ENCODE results near the gene CLDN9.

CLDN9 gene

DNA sequence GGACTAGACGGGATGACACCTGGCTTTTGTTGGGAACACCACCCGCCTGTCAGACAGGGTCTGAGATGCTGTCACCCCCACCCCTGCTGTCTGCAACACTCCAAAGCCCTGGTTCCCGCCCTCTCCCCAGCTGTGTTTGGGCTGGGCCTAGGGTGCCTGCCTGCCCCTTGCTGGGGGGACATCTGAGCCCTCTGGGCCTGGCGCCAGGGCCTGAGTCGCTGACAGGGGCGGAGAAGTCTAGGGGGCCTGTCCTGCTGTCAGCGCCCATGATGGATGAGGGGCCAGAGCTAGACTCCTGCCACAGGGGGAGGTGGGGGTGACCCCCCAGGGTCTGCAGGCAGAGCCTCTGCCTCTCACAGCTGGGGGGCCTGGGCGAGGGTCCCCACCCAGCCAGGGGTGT is 24.9 kb upstream of the CLDN9 start:
- ChIA-PET CTCF (interaction anchor here (0.8 to 1.3 kb wide), 4 partner anchors 25 to 61 kb away, joined by 3 to 7 read pairs (median 3); no protein-coding TSS in a partner anchor), POLR2A (interaction anchor here (1.1 kb wide), 1 partner anchor 41 kb away, joined by 9 read pairs; no protein-coding TSS in a partner anchor)
- H3K27ac ChIP-seq (ENCODE audit: extremely low read depth, low read depth, low read length): no peak overlapping the region
- H3K4me3 ChIP-seq (ENCODE audit: low read depth, low read length): no peak overlapping the region
- H3K36me3 ChIP-seq (ENCODE audit: control insufficient read depth in 2 of 2, insufficient read depth in 1 of 2, low read length in 2 of 2): no peaks in the 10 kb centered on the region
- H3K4me1 ChIP-seq (ENCODE audit: control insufficient read depth, insufficient read depth, low read length): no peaks in the 10 kb centered on the region; the same call in 1 of the 2 replicates
- H3K9me3 ChIP-seq (ENCODE audit: control insufficient read depth, insufficient read depth, low read depth, low read length): no peaks in the 10 kb centered on the region
- no peak for TF ChIP-seq ZNF585B (tag by site-specific recombination; IDR thresholded peaks at IDR 0.05)
- TF ChIP-seq, protein P1, sequence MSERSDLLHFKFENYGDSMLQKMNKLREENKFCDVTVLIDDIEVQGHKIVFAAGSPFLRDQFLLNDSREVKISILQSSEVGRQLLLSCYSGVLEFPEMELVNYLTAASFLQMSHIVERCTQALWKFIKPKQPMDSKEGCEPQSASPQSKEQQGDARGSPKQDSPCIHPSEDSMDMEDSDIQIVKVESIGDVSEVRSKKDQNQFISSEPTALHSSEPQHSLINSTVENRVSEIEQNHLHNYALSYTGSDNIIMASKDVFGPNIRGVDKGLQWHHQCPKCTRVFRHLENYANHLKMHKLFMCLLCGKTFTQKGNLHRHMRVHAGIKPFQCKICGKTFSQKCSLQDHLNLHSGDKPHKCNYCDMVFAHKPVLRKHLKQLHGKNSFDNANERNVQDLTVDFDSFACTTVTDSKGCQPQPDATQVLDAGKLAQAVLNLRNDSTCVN (tag by site-specific recombination; optimal IDR thresholded peaks at IDR 0.05): no peak
- TF ChIP-seq ZNF239 (tag by site-specific recombination; IDR thresholded peaks at IDR 0.05): no peak
- peak; percentile 41 for TF ChIP-seq ZNF335 (tag by site-specific recombination; conservative IDR thresholded peaks at IDR 0.05)
- TF ChIP-seq, protein P2, sequence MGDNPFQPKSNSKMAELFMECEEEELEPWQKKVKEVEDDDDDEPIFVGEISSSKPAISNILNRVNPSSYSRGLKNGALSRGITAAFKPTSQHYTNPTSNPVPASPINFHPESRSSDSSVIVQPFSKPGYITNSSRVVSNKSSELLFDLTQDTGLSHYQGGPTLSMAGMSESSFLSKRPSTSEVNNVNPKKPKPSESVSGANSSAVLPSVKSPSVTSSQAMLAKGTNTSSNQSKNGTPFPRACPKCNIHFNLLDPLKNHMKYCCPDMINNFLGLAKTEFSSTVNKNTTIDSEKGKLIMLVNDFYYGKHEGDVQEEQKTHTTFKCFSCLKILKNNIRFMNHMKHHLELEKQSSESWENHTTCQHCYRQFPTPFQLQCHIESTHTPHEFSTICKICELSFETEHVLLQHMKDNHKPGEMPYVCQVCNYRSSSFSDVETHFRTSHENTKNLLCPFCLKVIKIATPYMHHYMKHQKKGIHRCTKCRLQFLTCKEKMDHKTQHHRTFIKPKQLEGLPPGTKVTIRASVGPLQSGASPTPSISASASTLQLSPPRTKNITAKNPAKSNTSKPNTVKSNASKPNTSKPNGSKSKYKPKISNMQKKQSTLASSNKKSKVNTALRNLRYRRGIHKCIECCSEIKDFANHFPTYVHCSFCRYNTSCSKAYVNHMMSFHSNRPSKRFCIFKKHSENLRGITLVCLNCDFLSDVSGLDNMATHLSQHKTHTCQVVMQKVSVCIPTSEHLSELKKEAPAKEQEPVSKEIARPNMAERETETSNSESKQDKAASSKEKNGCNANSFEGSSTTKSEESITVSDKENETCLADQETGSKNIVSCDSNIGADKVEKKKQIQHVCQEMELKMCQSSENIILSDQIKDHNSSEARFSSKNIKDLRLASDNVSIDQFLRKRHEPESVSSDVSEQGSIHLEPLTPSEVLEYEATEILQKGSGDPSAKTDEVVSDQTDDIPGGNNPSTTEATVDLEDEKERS (tag by site-specific recombination; IDR thresholded peaks at IDR 0.05): no peak
- TF ChIP-seq, protein P3, sequence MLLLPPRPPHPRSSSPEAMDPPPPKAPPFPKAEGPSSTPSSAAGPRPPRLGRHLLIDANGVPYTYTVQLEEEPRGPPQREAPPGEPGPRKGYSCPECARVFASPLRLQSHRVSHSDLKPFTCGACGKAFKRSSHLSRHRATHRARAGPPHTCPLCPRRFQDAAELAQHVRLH (tag by site-specific recombination; IDR thresholded peaks at IDR 0.05): no peak
- no peak for TF ChIP-seq ZNF76 (tag by site-specific recombination; IDR thresholded peaks at IDR 0.05; ENCODE audit: borderline replicate concordance, low read depth)
- TF ChIP-seq KLF16 (tag by site-specific recombination; IDR thresholded peaks at IDR 0.05): 0 out of 2 replicates have a peak, but pooled peaks have one; percentile 46
- TF ChIP-seq ZSCAN16 (tag by site-specific recombination; IDR thresholded peaks at IDR 0.05): no peak
- TF ChIP-seq, protein P4, sequence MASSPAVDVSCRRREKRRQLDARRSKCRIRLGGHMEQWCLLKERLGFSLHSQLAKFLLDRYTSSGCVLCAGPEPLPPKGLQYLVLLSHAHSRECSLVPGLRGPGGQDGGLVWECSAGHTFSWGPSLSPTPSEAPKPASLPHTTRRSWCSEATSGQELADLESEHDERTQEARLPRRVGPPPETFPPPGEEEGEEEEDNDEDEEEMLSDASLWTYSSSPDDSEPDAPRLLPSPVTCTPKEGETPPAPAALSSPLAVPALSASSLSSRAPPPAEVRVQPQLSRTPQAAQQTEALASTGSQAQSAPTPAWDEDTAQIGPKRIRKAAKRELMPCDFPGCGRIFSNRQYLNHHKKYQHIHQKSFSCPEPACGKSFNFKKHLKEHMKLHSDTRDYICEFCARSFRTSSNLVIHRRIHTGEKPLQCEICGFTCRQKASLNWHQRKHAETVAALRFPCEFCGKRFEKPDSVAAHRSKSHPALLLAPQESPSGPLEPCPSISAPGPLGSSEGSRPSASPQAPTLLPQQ (tag by site-specific recombination; IDR thresholded peaks at IDR 0.05): no peak; the same call in 1 of the 2 replicates
- TF ChIP-seq ZNF560 (tag by site-specific recombination; IDR thresholded peaks at IDR 0.05; ENCODE audit: borderline replicate concordance): no peak
- no peak for TF ChIP-seq ZNF133 (tag by site-specific recombination; IDR thresholded peaks at IDR 0.05)
- TF ChIP-seq ZNF266 (tag by site-specific recombination; IDR thresholded peaks at IDR 0.05; ENCODE audit: low read depth): no peak
- TF ChIP-seq ZFP3 (tag by site-specific recombination; IDR thresholded peaks at IDR 0.05; ENCODE audit: low read depth): no peak
- TF ChIP-seq ZNF211 (tag by site-specific recombination; IDR thresholded peaks at IDR 0.05; ENCODE audit: low read depth): no peak
- TF ChIP-seq ZNF785 (tag by site-specific recombination; IDR thresholded peaks at IDR 0.05): no peak
- TF ChIP-seq, protein P5, sequence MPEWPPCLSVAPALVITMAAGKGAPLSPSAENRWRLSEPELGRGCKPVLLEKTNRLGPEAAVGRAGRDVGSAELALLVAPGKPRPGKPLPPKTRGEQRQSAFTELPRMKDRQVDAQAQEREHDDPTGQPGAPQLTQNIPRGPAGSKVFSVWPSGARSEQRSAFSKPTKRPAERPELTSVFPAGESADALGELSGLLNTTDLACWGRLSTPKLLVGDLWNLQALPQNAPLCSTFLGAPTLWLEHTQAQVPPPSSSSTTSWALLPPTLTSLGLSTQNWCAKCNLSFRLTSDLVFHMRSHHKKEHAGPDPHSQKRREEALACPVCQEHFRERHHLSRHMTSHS (tag by site-specific recombination; IDR thresholded peaks at IDR 0.05): no peak
- TF ChIP-seq, protein P6, sequence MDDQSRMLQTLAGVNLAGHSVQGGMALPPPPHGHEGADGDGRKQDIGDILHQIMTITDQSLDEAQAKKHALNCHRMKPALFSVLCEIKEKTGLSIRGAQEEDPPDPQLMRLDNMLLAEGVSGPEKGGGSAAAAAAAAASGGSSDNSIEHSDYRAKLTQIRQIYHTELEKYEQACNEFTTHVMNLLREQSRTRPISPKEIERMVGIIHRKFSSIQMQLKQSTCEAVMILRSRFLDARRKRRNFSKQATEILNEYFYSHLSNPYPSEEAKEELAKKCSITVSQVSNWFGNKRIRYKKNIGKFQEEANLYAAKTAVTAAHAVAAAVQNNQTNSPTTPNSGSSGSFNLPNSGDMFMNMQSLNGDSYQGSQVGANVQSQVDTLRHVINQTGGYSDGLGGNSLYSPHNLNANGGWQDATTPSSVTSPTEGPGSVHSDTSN (CRISPR knock-in tag; IDR thresholded peaks at IDR 0.05): no peak
- TF ChIP-seq ZNF16 (tag by site-specific recombination; IDR thresholded peaks at IDR 0.05; ENCODE audit: low read depth): no peak
- no peak for TF ChIP-seq ZNF660 (tag by site-specific recombination; IDR thresholded peaks at IDR 0.05)
- TF ChIP-seq, protein P7, sequence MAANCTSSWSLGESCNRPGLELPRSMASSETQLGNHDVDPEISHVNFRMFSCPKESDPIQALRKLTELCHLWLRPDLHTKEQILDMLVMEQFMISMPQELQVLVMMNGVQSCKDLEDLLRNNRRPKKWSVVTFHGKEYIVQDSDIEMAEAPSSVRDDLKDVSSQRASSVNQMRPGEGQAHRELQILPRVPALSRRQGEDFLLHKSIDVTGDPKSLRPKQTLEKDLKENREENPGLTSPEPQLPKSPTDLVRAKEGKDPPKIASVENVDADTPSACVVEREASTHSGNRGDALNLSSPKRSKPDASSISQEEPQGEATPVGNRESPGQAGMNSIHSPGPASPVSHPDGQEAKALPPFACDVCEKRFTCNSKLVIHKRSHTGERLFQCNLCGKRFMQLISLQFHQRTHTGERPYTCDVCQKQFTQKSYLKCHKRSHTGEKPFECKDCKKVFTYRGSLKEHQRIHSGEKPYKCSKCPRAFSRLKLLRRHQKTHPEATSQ (tag by site-specific recombination; IDR thresholded peaks at IDR 0.05): no peak
- TF ChIP-seq, protein P8, sequence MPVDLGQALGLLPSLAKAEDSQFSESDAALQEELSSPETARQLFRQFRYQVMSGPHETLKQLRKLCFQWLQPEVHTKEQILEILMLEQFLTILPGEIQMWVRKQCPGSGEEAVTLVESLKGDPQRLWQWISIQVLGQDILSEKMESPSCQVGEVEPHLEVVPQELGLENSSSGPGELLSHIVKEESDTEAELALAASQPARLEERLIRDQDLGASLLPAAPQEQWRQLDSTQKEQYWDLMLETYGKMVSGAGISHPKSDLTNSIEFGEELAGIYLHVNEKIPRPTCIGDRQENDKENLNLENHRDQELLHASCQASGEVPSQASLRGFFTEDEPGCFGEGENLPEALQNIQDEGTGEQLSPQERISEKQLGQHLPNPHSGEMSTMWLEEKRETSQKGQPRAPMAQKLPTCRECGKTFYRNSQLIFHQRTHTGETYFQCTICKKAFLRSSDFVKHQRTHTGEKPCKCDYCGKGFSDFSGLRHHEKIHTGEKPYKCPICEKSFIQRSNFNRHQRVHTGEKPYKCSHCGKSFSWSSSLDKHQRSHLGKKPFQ (tag by site-specific recombination; IDR thresholded peaks at IDR 0.05): no peak
- TF ChIP-seq ZNF423 (tag by site-specific recombination; IDR thresholded peaks at IDR 0.05): no peak; the same call in 1 of the 2 replicates
- TF ChIP-seq GLIS2 (tag by site-specific recombination; IDR thresholded peaks at IDR 0.05): peak; percentile 66
- no peak for TF ChIP-seq ZNF157 (tag by site-specific recombination; IDR thresholded peaks at IDR 0.05)
- TF ChIP-seq ZNF19 (tag by site-specific recombination; IDR thresholded peaks at IDR 0.05; ENCODE audit: low read depth): no peak
- no peak for TF ChIP-seq ZNF292 (tag by site-specific recombination; IDR thresholded peaks at IDR 0.05; ENCODE audit: borderline replicate concordance, low read depth)
- no peak for TF ChIP-seq ZNF514 (tag by site-specific recombination; IDR thresholded peaks at IDR 0.05)

Measured in HEK293 (cell line).